ENCODE results near the gene SDK1.

Gene SDK1

DNA sequence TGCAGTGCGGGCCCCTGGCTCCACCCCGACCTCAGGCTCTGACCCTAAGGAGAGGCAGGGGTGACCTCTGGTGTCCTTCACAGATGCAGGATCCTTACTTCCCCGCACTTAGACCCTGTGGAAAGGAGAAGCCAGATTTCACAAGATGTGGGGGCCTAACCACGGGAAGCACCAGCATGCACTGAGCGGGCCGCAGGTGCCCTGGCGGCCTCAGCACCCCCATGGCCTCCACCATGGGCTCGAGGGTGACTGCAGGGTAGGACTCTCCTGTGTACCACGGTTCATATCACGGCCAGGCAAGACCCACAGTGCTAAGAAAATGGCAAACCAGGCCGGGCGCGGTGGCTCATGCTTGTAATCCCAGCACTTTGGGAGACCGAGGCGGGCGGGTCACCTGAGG is 971.1 kb downstream of the SDK1 start:
- no peak overlapping the region for H3K4me3 ChIP-seq (replicated peaks; ENCODE audit: low read depth, low read length)
- TF ChIP-seq, protein P1, sequence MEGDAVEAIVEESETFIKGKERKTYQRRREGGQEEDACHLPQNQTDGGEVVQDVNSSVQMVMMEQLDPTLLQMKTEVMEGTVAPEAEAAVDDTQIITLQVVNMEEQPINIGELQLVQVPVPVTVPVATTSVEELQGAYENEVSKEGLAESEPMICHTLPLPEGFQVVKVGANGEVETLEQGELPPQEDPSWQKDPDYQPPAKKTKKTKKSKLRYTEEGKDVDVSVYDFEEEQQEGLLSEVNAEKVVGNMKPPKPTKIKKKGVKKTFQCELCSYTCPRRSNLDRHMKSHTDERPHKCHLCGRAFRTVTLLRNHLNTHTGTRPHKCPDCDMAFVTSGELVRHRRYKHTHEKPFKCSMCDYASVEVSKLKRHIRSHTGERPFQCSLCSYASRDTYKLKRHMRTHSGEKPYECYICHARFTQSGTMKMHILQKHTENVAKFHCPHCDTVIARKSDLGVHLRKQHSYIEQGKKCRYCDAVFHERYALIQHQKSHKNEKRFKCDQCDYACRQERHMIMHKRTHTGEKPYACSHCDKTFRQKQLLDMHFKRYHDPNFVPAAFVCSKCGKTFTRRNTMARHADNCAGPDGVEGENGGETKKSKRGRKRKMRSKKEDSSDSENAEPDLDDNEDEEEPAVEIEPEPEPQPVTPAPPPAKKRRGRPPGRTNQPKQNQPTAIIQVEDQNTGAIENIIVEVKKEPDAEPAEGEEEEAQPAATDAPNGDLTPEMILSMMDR (IDR thresholded peaks at IDR 0.05; ENCODE audit: low read depth, low read length, missing control alignments), result no peak
- no peak for DNase-seq (ENCODE audit: extremely low read depth, low read depth)

DNA sequence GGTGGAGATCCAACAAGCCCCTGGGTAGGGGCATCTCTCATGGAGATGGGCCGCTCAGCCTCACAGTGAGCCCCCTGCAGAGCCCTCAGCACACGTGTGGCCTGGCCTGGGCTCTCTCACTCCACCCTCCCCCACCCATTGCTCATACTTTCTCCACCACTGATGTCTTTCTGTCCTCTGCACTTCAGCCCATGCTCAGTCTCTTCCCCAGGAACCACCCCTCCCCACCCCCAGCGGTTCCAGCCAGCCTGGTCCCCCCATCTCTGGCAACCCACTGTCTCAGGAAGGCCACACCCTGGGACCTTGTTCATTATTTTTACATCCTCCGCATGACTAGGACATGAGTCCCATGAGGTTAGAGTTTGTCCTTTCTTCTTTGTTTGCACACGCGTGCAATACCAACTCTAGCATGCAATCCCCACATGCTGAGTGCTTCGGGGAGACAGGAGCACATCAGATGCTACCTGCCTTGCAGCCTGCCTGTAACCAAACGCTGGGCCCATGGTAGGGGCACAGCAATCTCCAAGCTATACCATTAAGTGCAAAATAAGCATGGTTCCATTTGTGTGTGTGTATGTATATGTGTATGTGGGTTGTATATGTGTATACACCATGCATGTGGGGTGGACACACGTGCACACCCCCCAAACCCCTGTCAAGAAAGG is 972.6 kb downstream of the SDK1 start:
- TF ChIP-seq, protein P1 (IDR thresholded peaks at IDR 0.05; ENCODE audit: low read depth, low read length, missing control alignments), result no peak
- no peak overlapping the region for H3K4me3 ChIP-seq (replicated peaks; ENCODE audit: low read depth, low read length)
- no peak for DNase-seq (ENCODE audit: extremely low read depth, low read depth)

DNA sequence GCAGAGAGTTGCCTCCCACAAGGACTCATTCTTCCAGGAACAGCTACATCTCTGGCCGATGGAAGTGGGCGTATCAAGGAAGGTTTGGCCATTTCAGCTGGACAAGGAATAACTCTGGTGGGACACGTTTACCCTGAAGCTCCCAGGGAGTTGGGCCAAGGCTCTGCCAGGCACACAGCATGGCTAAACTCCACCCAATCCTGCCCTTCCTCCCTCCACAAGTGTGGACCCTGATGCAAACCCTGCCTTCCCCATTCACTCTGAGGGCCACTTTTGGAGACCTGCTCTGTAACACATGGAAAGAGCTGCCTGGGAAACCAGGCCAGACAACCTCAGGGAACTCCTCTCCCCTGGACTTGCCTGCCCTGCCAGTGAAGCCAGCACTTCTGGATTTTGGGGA is 973.2 kb downstream of the SDK1 start:
- H3K4me3 ChIP-seq (replicated peaks; ENCODE audit: low read depth, low read length), result no peak overlapping the region
- TF ChIP-seq, protein P1 (IDR thresholded peaks at IDR 0.05; ENCODE audit: low read depth, low read length, missing control alignments), result no peak
- DNase-seq (ENCODE audit: extremely low read depth, low read depth), result no peak

DNA sequence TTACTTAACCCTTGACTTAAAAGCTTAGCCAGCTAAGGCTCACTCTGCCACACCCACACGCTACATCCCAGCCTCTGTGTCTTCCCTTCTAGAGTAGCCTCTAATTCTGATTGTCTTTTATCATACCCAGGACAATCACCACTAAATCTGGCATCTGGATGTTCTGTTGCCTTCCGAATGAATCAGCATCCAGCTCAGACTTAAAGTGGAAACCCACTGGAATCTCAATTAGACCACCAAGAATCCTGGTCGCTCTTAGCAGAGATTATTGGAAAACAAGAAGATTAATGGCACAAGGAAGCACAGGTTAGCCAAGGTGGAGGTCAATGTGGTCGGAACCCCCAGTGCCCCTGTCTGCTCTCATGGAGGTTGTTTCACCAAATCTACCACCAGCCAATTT is 976.9 kb downstream of the SDK1 start:
- no peak for DNase-seq (ENCODE audit: extremely low read depth, low read depth)
- no peak overlapping the region for H3K4me3 ChIP-seq (replicated peaks; ENCODE audit: low read depth, low read length)
- TF ChIP-seq, protein P1 (IDR thresholded peaks at IDR 0.05; ENCODE audit: low read depth, low read length, missing control alignments), result no peak

DNA sequence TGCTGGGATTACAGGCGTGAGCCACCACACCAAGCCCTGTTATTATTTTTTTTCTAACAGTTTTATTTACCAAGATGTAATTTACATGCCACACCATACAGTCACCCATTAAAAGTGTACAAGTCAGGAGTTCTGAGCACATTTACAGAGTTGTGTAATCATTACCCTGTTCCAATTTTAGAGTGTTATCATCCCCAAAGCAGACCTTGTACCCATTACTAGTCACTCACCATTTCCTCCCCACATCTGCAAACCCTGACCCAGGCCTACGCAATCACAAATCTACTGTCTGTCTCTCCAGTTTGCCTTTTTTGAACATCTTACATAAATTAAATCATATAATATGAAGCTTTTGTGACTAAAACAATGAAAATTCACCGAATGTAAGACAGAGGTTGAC is 978.2 kb downstream of the SDK1 start:
- DNase-seq (ENCODE audit: extremely low read depth, low read depth), result no peak
- no peak overlapping the region for H3K4me3 ChIP-seq (replicated peaks; ENCODE audit: low read depth, low read length)
- TF ChIP-seq, protein P1 (IDR thresholded peaks at IDR 0.05; ENCODE audit: low read depth, low read length, missing control alignments), result no peak

DNA sequence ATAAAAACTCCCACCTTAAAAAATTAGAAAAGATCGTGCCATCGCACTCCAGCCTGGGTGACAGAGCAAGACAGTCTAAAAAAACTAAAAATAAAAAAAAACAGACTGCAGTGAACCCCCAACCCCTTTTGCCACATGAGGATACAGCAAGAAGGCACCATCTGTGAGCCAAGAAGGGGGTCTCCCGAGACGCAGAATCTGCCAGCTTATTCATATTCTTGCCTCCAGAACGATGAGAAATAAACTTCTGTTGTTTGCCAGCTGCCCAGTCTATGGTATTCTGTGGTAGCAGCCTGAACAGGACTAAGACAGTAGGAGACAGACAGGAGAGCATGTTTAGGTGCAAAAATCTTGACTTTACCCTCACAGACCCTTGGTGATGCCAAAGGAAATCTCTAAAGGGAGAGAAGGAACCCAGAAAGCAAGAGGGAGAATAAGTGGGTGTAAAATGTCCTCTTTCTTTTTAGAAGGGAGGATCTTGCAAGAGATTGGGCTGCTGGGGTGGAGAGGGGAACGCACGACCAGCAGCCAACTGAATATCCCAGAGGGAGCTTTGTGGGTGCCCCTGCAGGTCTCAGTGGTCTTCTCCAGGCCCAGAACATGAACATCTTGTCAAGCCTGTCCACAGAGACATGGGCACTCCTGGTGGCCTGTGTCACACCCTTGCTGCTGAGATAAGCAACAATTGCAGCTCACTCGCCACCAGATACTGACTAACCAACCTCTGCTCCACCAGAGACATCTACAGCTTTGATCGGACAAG is 980.4 kb downstream of the SDK1 start:
- TF ChIP-seq, protein P1 (IDR thresholded peaks at IDR 0.05; ENCODE audit: low read depth, low read length, missing control alignments), result no peak
- DNase-seq (ENCODE audit: extremely low read depth, low read depth), result no peak
- H3K4me3 ChIP-seq (replicated peaks; ENCODE audit: low read depth, low read length), result no peak overlapping the region
